GM12891 (cell line): ENCODE data around the gene FSTL4.

Experiments
- DNase-seq: peaks from one replicate; pipeline ENCODE4 v3.0.0; 2011; ENCODE audit warnings: low spot score; ENCODE audit not compliant: insufficient read length
- FAIRE-seq: peaks from 2 replicates; lab custom pipeline; 2011; peaks lifted over from hg19 to GRCh38; lab: Jason Lieb, UNC
- PAX5 ChIP-seq: IDR thresholded peaks from 2 replicates; pipeline ENCODE4 v1.6.1; 2011; ENCODE audit warnings: low read length, moderate library complexity, mild to moderate bottlenecking; ENCODE audit not compliant: insufficient read depth, severe bottlenecking
- POLR2A ChIP-seq: IDR thresholded peaks from 2 replicates; pipeline ENCODE4 v1.6.1; 2011; ENCODE audit warnings: low read depth, low read length, control low read depth
- POLR2AphosphoS5 ChIP-seq: IDR thresholded peaks from 2 replicates; pipeline ENCODE4 v1.6.1; 2011; ENCODE audit warnings: low read depth, low read length, control low read depth
- POU2F2 ChIP-seq: IDR thresholded peaks from 2 replicates; pipeline ENCODE4 v1.6.1; 2011; ENCODE audit warnings: low read depth, mild to moderate bottlenecking, control low read depth, low read length, moderate library complexity
- SPI1 ChIP-seq: IDR thresholded peaks from 2 replicates; pipeline ENCODE4 v1.6.1; 2011; ENCODE audit warnings: low read depth, low read length, control low read depth
- TAF1 ChIP-seq: IDR thresholded peaks from 2 replicates; pipeline ENCODE4 v1.6.1; 2011; ENCODE audit warnings: low read depth, low read length, control low read depth

The FSTL4 gene

DNA sequence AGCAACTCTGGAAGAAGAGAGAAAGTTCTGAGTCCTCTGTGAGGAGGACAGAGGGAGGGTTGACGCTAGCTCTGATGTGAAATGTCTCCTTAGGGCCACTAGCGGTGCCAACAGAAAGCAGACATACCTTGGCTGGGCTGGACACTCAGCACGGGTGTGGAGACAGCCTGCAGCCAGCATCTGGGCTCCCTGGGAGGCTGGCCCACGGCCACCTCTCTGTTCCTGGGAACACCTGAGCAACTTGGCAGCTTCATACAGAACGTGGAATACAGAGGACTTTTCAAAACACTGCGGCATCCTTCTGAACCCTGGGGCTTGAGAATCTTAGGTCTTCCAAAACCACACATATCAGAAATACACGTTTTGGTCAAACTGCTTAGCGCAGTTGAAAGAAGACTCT, 269.1 kb downstream of the FSTL4 start:
- TF ChIP-seq POLR2AphosphoS5 (no peak), PAX5 (no peak), TAF1 (no peak), POLR2A (no peak), POU2F2 (no peak), SPI1 (no peak)
- DNase-seq: no peak
- FAIRE-seq: no peak

- DNase-seq (no peak), FAIRE-seq (no peak)
- TF ChIP-seq PAX5 (no peak), TAF1 (no peak), POU2F2 (no peak), SPI1 (no peak), POLR2A (no peak), POLR2AphosphoS5 (no peak)
Measured at GRCh38 chr5:133341915-133342710, 270.2 kb downstream of the FSTL4 start.

DNA sequence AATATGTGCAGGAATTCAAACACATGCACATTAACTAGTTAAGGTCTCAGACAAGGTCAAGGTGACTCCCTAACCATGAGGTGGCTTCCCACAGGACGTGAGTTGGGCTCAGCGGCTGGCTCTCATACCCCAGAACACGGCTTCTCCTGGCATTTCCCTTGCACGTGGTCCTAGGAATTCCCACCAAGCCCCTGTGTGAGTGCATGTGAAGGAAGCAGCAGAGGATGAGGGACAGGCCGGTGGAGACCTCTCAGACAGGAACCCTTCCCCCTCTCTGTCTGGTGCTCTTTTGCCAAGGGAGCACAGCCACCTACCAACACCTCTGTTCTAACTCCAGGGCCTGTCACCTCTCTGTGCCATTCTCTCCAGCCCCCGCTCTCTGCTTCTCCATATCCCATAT, 271.0 kb downstream of the FSTL4 start:
- FAIRE-seq: no peak
- no peak for DNase-seq
- TF ChIP-seq POU2F2 (no peak), POLR2A (no peak), POLR2AphosphoS5 (no peak), SPI1 (no peak)

GRCh38 chr5:133340822-133341221, 271.5 kb downstream of the FSTL4 start:
- no peak for FAIRE-seq
- DNase-seq: no peak
- TF ChIP-seq POU2F2 (no peak), PAX5 (no peak), TAF1 (no peak), SPI1 (no peak), POLR2A (no peak), POLR2AphosphoS5 (no peak)

- TF ChIP-seq POLR2AphosphoS5: no peak
- no peak for TF ChIP-seq POLR2A
- TF ChIP-seq PAX5: no peak
- TF ChIP-seq SPI1: no peak
- no peak for TF ChIP-seq POU2F2
- no peak for TF ChIP-seq TAF1
- DNase-seq (no peak), FAIRE-seq (no peak)
Measured at GRCh38 chr5:133340002-133340755, 272.2 kb downstream of the FSTL4 start.

DNA sequence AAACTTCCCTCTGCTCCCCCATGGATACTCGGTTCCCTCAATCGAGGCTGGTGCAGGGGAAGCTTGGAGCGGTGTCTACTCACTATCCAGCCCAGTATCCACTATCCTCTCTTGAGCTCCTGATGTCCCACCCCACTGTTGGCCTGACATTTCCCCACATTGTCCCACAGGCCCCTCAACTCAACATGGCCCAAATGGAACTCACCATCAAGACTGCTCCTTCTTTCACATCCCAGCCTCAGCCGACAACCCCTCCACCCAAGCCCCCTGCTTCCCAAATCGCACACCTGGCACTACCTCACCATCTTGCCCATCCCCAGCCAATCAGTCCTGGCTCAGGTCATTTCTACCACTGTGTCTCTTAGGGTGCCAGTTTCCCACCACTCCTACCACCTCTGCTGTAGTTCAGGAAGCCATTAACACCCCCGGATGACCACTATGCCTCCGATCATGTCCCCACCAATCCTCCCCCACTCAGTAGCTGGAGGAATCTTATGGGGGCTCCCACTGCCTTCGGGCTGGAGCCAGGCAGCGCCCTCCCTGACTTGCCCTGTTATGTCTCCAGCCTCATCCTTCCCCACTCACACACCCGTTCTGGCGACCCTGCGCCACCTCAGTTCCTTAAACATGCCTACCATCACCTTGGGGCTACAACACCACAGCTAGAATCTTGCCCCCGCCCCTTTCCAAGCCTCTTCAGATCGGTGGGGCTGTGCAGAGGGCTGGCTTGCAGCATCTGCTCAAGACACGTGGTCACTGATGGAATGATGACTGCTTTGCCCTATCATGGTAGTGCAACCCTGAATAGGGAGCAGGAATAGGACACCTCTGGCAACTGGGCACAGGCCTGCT, 273.6 kb downstream of the FSTL4 start:
- FAIRE-seq (no peak), DNase-seq (no peak)
- TF ChIP-seq PAX5: no peak
- TF ChIP-seq POLR2AphosphoS5: no peak
- TF ChIP-seq POU2F2: no peak
- TF ChIP-seq SPI1: no peak

- DNase-seq (no peak), FAIRE-seq (no peak)
- TF ChIP-seq TAF1 (no peak), POLR2AphosphoS5 (no peak), SPI1 (no peak), POLR2A (no peak), PAX5 (no peak), POU2F2 (no peak)
Measured at GRCh38 chr5:133337795-133338445, 274.4 kb downstream of the FSTL4 start.

GRCh38 chr5:133336969-133337410, 275.4 kb downstream of the FSTL4 start:
- no peak for TF ChIP-seq SPI1
- no peak for TF ChIP-seq POU2F2
- no peak for TF ChIP-seq TAF1
- FAIRE-seq: no peak
- DNase-seq: no peak

DNA sequence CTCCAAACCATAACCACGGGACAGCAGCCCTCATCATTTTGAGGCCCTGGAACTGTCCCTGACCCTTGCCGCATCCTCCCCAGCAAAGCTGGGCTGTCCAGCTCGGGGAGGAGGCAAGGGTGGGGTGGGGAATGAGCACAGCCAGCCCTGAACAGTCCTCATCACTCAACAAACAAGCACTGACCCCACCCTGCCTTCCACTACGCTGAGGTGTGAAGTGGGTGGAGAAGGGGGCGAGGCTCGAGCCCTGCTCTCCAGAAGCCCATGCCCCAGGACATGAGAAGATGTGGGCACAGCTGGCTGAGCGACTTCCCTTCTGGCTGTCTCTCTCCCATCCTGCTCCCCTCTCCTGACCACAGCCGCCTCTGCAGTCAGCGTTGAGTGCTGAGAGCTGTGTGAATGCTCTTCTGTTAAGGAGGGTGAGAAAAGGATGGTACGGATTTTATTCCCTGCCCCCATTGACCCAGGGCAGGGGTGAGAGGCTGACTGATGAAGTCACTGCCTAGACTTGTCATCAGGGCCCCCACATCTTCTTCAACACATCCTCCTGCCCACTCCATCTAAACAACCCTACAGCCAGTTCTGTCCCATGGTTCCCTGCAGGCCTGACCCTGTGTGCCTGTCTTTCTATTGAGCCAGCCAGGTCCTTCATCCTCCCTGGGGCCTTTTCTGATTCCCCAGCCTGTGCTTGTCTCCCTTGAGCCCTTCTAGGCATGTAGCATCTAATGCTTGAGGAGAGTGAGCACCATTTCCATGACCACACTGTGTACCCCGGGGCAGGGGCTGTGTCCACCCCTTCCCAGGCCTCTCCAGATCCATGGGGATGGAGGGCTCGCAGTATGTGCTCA, 276.0 kb downstream of the FSTL4 start:
- TF ChIP-seq PAX5: no peak
- no peak for TF ChIP-seq SPI1
- TF ChIP-seq TAF1: no peak
- no peak for TF ChIP-seq POU2F2
- TF ChIP-seq POLR2AphosphoS5: no peak
- no peak for TF ChIP-seq POLR2A
- DNase-seq (no peak), FAIRE-seq (no peak)
